Measurements from ENCODE around the gene R3HDM2.

The R3HDM2 gene

DNA sequence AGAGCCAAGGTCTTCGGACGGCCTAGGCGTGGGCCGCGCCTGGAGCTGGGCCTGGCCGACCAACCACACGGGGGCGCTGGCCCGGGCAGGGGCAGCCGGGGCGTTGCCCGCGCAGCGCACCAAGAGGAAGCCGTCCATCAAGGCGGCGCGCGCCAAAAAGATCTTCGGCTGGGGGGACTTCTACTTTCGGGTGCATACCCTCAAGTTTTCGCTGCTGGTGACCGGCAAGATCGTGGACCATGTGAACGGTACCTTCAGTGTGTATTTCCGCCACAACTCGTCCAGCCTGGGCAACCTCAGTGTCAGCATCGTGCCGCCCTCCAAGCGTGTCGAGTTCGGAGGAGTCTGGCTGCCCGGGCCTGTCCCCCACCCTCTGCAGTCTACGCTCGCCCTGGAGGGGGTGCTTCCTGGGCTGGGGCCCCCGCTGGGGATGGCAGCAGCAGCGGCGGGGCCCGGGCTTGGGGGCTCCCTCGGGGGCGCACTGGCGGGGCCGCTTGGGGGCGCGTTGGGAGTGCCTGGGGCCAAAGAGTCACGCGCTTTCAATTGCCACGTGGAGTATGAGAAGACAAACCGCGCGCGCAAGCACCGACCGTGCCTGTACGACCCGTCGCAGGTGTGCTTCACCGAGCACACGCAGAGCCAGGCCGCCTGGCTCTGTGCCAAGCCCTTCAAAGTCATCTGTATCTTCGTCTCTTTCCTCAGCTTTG is 205.7 kb downstream of the R3HDM2 start:
- DNase-seq, result no peak

DNA sequence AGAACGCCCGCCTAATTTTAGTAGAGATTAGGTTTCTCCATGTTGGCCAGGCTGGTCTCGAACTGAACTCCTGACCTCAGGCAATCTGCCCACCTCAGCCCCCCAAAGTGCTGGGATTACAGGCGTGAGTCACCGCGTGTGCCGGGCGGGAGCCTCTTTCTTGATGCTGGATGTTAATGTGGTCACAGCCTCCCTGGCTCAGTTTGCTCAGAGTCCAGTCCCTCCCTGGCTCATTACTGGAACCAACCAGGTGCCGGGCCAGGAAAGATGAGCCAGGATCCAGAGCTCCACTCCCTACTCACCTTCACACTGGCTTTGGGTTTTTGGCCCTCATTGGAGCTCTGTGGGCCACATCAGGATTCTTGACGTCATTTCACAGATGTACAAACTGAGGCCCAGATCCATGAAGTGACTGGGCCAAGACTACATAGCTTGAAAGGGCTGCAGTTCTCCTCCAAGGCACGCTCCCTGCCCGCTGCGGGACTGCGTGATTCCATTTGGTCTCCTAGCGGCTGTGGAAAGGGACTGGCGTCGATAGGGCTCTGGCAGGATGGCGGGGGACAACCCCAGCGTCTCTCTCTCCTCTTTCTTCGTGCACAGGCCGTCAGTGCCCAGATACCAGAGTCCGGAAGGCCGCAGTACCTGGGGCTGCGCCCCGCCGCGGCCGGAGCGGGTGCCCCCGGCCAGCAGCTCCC is 206.4 kb downstream of the R3HDM2 start:
- DNase-seq, result no peak

DNA sequence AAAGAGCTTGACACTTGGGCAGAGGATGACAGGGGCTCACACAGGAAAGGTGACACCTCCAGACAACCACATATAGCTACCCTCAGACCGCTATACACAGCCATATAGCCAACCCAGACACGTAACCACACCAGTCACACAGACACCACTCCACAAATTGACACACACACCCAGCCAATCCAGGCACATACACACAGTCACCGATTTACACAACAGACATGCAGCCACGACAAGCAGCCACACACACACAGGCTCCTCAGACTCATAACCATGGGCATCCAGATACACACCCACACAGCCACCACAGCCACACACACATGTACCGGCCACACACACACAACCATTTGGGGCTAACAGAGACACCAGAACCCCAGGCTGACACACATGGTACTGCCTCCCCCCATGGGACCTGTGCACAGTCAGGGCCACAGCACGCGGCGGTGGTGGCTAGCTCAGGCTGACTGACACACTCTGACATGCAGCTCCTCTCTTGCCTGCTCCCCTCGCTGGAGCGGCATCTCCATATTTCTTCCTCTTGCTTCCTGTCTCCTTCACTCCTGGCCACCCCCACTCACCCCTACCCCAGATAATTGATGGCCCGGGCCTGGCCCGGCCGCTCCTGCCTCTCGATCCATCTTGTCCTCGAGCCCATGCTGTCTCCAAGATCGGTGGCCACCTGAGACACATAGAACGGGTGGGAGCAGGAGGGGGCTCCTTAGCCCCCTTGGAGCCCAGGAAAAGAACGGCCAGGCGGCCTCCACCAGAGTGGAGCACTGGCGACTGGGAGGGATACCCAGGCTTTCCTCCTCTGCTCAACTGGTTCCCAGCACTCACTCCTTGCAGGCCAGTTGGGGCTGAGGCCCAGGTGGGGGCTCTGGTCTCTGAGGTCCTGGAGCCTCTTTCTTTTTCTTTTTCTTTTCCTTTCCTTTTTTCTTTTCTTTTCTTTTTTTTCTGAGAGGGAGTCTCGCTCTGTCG is 207.4 kb downstream of the R3HDM2 start:
- DNase-seq, result no peak

DNA sequence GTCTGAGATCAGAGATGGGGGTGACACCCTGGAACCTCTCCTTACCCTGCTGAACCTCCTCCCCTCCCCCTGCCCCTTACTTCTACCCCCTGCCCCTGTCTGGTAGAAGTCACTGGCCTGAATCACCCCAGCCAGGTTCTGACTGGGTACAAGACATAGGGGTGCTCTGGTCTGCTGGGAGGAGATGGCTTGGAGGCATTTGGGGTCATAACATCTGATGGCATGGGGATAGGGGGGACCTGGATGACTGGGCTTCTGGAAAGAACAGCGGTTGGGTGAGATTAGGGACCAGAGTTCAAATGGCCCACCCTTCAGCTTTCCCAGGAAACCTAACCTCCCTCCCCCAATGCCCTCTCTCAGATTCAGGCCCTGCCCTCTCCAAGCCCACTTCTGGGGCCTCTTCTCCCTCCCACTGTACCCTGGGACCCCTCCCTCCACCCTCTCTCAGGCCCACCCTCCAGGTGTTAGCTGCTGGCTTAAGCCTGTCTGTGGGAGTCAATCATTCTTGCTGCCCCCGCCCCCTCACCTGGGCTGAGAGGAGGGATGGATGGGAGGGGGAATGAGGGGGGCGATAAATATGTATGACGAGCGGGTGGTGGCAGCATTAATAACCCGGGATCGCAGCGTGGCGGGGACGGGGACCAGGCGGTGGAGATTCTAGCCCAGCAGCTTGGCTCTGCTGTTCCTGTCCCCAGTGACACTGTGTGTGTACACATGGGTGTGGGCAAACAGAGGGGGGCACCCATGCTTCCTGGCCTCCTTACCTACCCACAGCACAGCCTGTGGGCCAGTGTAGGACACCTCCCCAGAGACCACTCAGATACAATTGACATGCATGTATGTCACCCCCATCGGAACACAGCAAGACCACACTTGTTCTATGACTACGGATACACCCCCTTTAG is 208.3 kb downstream of the R3HDM2 start:
- DNase-seq, result no peak

DNA sequence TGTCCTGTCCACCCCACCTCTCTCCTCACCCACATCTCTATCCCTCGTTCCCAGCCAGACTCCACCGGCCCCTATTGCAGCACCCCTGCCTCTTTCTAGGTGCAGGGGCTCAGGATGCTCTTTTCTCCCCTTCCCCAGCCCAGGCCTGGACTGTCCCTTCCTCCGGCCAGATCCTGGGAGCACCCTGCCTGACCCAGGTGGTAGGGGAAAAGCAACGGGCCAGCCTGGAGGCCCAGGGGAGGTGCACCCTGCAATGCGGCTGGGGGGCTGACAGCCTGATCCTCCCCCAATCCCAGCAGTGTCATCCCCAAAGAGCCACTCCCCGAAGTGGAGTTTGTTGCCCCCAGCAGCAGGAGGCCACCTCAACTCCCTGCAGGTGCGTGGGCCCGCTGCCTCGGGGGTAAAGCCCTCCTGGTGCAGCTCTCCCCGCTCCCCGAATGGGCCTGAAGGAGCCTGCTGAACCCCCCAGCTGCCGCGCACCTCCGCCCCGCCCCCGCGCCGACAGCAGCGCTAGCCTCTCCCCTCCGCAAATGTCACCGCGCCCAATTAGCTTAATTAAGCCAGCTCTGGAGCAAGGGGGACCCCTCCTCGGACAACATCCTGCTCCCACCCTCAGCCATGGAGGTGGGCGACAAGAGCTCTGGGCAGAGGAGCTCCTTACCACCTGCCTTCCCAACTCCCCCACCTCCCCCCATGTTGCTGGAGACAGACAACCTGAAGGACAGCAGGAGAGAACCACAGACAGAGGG is 209.5 kb downstream of the R3HDM2 start:
- DNase-seq, result no peak

DNA sequence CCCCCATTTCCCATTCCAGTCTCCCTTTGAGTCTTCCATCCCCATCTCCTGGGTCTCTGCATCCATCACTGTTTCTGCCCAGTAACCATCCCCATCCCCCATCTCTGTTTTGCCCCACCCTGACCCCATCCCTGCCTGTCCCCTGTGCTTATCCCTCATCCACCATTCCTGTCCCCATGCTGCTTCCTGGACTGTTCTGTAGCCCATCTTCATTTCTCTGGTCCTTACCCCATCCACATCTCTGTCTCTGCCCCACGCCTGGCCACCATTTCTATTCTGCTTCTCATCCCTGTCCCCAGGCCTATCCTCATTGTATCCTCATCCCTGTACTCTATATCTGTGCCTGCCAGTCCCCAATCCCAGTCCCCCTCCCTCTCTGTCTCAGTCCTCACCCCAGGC is 210.1 kb downstream of the R3HDM2 start:
- no peak for DNase-seq

DNA sequence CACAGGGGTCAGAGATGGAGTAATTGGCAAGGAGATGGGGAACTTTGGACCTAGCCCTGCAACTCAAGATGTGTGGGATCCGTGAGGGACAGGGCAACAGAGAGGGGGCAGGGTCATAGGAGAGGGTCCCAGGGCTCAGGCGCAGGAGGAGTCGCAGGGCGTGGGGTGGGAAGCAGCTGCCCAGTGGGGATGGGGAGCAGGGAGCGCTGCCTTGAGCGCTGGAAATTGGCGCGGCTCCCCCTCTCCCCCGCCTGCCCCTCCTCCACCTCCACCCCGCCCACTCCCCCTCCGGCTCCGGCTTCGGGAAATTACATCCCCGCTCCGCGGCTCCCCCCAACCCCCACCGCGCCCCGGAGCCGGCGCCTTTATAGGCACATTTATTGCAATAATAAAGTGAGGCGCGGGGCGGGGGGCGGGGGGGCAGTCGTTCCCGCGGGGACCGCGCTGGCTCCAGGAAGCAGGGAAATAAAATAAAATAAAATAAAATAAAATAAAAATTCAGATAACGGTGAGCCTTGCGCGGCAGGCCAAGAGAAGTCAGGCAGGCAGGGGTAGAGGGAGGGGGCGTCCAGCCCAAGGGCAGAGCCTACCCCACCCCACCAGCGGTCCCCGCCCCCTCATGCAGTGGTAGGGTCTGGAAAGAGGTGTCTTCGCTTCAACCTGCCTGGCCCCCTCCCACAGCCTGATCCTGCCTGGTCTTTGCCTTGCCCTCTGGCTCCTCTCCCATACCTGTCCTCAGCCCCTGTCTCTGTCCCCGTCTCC is 210.7 kb downstream of the R3HDM2 start:
- no peak for DNase-seq

DNA sequence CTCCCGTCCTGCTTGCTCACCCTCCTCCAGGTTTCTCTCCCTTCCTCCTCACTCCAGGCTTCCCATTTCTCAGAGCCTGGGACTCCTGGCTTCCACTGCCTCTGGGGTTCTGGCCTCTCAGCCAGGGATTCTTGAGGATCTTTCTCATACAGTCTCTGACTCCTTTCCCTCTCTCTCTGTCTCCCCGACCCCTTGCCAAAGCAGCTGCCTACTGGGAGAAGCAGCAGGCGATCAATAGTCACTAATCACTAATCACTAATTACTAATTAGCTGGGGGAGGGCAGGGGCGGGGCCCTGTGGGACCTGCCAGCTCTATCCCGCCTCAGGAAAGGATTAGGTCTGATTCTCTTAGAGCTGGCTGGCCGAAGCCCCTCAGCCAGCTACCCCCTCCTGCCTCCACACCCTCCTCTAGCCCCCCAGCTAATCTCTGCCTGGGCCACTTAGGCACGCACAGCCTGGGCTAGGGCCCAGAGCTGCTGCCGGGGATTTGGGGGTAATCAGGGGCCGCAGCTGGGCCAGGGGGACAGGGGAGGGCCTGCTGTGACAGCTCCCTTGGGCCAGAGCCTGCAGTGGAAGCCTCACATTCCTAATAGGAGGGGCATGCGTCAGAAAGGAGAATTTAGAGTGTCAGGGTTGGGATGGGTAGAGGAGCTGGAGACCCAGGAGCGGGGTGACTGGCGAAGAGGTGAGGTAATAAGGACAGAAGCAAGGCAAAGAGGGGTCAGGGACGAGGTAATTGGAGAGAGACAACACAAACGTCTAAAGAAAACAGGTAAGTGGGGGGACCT is 211.4 kb downstream of the R3HDM2 start:
- DNase-seq, result no peak

DNA sequence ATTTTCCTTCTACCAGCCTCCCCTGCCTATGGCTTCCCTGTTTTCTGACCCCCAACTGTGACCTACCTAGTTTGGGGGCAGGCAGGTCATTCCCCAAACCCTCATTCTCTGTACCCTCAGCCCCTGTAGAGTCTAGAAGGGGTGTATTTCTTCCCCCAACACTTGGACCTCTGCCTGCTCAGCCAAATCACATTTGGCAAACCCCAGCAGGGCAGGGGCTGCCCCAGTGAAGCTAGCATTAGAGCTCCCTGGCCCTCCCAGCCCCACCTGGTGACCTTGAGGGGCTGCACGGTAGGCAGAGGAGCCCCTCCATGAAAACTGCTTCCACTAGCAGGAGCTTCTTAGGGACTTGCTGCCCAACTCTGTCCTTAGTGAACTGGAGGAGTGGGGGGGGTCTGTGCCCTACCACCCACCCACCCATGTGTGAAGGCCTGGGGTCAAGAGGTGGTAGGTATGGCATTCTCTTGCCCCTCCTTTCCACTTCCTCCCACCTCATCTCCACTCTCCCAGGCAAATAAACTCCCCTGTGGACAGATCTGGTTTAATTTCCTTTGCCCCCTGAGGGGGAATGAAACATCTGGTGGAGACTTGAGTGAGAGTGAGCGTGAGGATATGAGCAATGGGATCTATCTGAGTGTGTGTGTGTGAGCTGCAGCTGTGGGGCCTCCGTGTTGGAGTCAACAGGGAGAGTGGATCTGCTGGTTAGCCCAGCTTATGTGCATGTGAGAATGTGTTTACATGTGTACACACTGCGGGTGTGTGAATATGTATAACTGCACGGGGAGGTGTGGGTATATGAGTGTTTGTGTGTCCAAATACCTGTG is 212.6 kb downstream of the R3HDM2 start:
- DNase-seq, result no peak

DNA sequence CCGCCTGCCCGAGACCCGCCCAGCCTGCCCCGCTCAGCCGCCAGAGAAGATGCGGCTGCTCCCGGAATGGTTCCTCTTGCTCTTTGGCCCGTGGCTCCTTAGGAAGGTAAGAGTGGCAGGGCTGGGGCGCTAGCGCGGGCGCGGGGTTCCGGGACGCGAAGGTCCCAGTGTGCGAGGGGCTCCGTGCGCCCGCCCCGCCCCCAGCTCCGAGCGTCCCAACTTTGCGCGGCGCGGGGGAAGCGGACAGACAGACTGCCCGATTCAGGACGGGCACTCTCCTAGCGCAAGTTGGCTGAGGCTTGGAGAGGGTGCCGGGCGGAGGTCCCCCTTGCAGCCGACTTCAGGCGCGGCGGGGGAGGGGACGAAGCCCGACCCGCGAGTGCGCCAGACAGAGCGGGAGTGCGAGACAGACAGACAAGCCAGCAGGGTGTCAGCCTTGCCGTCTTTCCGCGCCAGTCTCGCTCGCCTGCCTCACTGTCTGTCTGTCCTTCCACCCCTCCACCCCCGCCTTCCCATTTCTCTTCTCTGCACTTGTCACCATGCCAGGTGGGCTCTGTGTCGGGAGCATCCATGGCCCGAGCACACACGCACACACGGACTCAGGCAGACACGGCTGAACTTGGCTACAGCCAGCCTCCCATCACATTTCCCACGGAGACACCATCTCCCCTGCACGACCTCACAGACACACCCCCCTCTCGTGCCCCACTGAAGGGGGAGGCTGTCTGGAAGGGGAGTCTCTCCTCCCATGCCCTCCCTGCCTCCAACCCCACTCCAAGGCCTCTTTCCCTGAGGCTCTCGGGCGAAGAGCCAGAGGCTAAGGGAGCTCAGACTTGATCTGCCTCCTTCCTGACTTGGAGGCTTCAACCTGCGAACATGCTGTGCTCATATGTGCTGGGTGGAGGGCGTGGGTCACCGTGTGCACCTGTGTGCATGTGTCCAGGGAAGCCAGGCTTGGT is 213.6 kb downstream of the R3HDM2 start:
- no peak for DNase-seq

DNA sequence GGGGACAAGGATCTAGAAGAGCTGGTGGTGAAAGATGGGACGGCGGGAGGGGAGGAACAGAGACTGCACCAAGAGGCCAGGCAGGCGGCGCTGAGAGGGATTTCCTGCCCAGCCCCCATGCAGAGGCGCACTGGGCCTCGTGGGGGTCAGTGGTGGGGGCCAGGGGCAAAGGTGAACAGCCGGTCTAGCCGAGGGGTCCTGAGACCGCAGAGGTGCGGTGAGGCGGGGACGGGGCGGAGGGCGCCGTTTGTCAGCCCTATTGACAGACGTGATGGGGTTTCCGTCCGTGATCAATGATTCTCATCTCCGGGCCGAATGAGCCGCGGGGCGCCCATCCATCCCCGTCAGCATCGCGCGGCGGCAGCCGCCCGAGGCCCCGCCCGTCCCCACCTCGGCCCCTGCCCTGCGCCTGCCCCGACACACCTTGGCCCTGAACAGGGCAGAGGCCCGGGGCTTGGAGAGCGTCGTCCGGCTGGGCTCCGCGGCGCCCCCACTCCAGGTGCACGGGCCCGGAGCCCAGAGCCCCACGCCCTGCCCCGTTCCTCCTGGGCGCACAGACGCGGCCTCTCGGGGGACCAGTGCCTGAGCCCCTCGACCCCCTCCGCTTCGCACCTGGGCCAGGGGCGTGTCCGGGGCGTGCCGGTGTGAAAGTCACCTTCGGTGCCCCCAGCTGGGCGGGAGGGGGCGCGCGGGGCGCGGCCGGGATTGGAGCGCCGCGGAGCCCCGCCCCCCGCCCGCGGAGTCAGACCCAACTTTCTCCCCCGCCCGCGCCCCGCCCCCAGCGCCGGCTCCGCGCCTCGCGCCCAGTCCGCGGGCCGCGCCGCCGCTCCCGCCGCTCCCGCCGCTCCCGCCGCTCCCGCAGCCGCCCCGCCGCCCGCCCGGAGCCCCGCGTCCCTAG is 214.6 kb downstream of the R3HDM2 start, which contains the start of gene NXPH4:
Gene NXPH4, plus strand, starts transcription at position 781 of the 898 bp plus-strand sequence. CDS start 176 bp downstream, outside the sequence.
- DNase-seq, result no peak

DNA sequence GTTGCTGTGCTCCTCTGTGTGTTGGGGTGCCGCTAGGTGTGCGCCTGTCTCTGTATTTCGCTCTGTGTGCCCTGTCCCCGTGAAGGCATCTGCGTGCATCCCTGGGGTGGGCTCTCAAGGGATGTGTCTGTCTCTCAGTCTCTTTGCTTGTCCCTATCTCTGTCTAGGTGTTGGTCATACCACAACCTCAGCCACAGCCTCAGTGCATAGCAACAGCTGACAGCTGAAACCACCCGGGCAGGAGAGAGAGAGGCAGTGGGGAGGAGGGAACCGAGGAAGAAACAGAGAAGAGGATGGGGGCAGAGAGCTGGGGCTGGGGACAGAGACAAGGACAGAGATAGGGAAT is 215.2 kb downstream of the R3HDM2 start:
- no peak for DNase-seq

DNA sequence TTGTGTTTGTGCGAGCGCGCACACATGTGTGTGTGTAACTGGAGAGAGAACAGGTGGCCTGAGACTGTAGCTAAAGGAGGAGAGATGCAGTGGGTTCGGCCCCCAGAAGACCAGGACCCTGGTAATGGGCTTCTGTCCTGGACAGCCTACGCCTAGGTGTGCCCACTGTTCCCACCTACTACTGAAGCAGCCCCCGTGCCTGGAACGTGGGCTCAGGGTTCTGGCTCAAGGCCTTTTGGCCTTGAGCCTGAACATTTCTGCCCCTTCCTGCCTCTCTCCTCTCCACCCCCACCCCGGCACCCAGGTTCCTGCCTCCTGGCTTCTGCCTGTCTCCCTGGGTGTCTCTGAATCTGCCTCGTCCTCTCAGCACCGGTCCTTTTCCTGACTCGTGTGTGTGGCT is 215.8 kb downstream of the R3HDM2 start:
- no peak for DNase-seq

DNA sequence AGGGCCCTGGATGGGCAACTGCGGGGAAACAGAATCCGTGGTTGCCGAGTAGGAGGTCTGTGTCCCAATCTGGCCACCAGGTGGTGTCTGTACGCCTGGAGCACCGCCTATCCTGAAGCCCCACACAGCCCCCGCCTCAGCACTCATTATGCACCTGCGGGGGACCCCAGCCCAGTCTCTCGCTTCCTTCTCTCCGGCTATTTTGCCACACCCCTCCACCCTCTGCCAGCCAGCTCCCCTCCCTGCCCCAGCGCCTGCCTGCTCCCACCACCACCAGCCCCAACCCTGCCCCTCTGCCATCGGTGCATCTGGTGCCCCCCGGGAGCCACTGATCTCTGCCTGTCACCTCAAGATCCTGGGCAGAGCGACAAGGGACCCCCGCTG is 216.5 kb downstream of the R3HDM2 start:
- DNase-seq, result peak; percentile 63

DNA sequence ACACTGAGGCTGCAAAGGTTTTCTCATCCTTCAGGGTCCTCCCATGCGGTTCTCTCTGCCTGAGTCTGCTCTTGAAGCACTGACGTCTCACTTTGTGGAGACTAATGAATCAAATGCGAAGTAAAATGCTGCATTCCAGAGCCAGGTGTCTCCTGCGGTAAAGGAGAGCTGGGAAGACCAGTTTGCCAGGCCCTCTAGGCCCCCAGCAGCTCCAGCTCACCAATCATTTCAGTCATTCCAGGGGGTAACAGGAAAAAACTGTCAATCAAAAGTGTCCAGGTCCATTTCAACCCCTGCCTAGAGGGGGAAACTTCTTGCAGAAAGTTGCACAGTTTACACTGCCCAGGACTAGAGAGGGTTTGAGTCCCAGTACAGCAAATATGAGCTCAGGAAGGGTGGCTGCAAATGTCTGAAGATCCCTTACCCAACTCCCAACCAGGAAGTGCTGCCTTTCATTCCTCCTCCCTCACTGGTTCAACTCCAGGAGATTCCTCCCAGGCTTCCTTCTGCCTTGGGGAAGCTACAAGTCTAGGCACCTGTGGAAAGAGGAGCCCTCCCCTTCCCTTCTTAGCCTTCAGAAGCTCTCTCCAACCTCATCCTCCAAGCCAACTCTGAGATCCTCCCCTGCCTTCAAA is 217.0 kb downstream of the R3HDM2 start:
- DNase-seq, result no peak

DNA sequence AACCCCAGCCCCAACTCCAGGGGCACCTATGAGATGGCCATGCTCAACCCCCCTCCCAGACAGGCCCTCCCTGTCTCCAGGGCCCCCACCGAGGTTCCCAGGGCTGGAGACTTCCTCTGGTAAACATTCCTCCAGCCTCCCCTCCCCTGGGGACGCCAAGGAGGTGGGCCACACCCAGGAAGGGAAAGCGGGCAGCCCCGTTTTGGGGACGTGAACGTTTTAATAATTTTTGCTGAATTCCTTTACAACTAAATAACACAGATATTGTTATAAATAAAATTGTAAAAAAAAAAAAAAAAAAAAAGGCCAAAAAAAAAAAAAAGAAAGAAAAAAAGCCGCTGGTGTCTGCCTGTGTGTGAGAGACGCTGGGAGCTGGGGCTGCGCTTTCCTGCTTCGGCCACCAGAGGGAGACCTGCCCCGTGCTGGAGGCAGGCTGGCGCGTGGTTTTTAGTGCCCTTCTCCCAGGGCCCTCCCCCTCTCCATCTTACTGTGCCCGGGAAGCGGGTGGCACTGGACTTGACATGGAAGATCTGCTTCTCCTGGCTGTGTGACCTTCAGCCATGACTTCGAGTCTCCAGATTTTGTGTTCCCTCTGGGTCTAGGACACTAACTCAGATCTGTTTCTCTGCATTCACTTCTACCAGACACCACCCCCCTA is 217.7 kb downstream of the R3HDM2 start:
- DNase-seq, result peak; percentile 79
